DND-41 (cell line): Measurements from ENCODE around the gene KCNJ6.

Source experiments
- ATAC-seq: fragments of 200-7000 bp; cut with Tn5 transposase; 3 replicates; pipeline ENCODE4 v1.9.1; 2021; ENCODE audit warnings: low read depth; ENCODE audit not compliant: insufficient read depth
- DNase-seq: peaks from one replicate; pipeline ENCODE4 v3.0.0-alpha.2; 2020
- H2AFZ ChIP-seq: 2 replicates; pipeline ENCODE4 v1.6.0; 2012; ENCODE audit warnings: low read depth, low read length
- H3K27ac ChIP-seq: 2 replicates; pipeline ENCODE4 v1.5.1; 2012; ENCODE audit warnings: low read length, inconsistent platforms
- H3K27me3 ChIP-seq: fragments of 200-600 bp; sonication (generic); 2 replicates; pipeline ENCODE4 v1.6.0; 2012; ENCODE audit warnings: low read length, mild to moderate bottlenecking, inconsistent platforms; ENCODE audit not compliant: insufficient read depth, poor library complexity
- H3K36me3 ChIP-seq: 2 replicates; pipeline ENCODE4 v1.5.1; 2012; ENCODE audit warnings: low read length, inconsistent platforms; ENCODE audit not compliant: insufficient read depth
- H3K4me1 ChIP-seq: 2 replicates; pipeline ENCODE4 v1.5.1; 2012; ENCODE audit warnings: mild to moderate bottlenecking, low read length; ENCODE audit not compliant: insufficient read depth
- H3K4me2 ChIP-seq: 2 replicates; pipeline ENCODE4 v1.6.0; 2012; ENCODE audit warnings: mild to moderate bottlenecking, moderate library complexity, low read length, inconsistent platforms; ENCODE audit not compliant: insufficient read depth
- H3K4me3 ChIP-seq, 2 experiments: fragments of 200-600 bp in 1 of 2; shearing (Covaris generic) in 1 of 2; 2 replicates each; pipeline ENCODE4 v1.5.1; 2012 to 2016; ENCODE audit warnings: inconsistent platforms in 2 of 2, low read length in 2 of 2, mild to moderate bottlenecking in 2 of 2, low read depth in 1 of 2, moderate library complexity in 1 of 2
- H3K79me2 ChIP-seq: 2 replicates; pipeline ENCODE4 v1.6.0; 2012; ENCODE audit warnings: low read length, inconsistent platforms; ENCODE audit not compliant: insufficient read depth
- H3K9ac ChIP-seq: 2 replicates; pipeline ENCODE4 v1.6.0; 2012; ENCODE audit warnings: low read depth, mild to moderate bottlenecking, inconsistent platforms, low read length, moderate library complexity
- H3K9me3 ChIP-seq: 2 replicates; pipeline ENCODE4 v1.5.1; 2012; ENCODE audit warnings: low read length, moderate library complexity, mild to moderate bottlenecking, inconsistent platforms; ENCODE audit not compliant: insufficient read depth, severe bottlenecking
- H4K20me1 ChIP-seq: 2 replicates; pipeline ENCODE4 v1.6.0; 2012; ENCODE audit warnings: low read length; ENCODE audit not compliant: insufficient read depth
- EZH2 ChIP-seq: IDR thresholded peaks from 3 replicates; pipeline ENCODE4 v1.6.1; 2012; ENCODE audit warnings: borderline replicate concordance, low read depth, mild to moderate bottlenecking, moderate library complexity, low read length, inconsistent platforms; ENCODE audit not compliant: severe bottlenecking
- TF ChIP-seq, protein P1 (sequence below): IDR thresholded peaks from 2 replicates; pipeline ENCODE4 v1.5.1; 2012; ENCODE audit warnings: borderline replicate concordance, low read length, moderate library complexity, mild to moderate bottlenecking; ENCODE audit not compliant: poor library complexity, severe bottlenecking; ENCODE audit errors: extremely low read depth

The KCNJ6 gene

DNA sequence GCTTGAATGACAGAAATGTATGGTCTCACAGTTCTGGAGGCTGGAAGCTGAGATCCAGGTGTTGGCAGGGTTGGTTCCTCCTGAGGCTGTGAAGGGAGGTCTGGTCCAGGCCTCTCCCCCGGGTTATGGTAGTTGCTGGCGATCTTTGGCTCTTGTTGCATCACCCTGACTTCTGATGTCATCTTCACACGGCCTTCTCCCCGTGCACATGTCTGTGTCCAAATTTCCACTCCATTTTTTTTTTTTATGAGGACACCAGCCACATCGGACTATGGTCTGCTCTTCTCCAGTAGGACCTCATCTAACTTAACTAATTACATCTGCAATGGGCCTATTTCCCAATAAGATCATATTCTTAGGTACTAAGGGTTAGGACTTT is 232.2 kb downstream of the KCNJ6 start:
- Histone ChIP-seq H3K27ac (no peak overlapping the region), H3K4me3 (no peak overlapping the region), H3K36me3 (no peaks in the 10 kb centered on the region), H3K9me3 (no peaks in the 10 kb centered on the region), H2AFZ (no peak overlapping the region), H3K4me2 (no peak overlapping the region), H4K20me1 (no peaks in the 10 kb centered on the region), H3K79me2 (no peaks in the 10 kb centered on the region), H3K4me1 (no peaks in the 10 kb centered on the region), H3K9ac (no peak overlapping the region), H3K27me3 (no peaks in the 10 kb centered on the region)
- DNase-seq (no peak), ATAC-seq (no peak)
- TF ChIP-seq EZH2, result no peak
- TF ChIP-seq, protein P1, sequence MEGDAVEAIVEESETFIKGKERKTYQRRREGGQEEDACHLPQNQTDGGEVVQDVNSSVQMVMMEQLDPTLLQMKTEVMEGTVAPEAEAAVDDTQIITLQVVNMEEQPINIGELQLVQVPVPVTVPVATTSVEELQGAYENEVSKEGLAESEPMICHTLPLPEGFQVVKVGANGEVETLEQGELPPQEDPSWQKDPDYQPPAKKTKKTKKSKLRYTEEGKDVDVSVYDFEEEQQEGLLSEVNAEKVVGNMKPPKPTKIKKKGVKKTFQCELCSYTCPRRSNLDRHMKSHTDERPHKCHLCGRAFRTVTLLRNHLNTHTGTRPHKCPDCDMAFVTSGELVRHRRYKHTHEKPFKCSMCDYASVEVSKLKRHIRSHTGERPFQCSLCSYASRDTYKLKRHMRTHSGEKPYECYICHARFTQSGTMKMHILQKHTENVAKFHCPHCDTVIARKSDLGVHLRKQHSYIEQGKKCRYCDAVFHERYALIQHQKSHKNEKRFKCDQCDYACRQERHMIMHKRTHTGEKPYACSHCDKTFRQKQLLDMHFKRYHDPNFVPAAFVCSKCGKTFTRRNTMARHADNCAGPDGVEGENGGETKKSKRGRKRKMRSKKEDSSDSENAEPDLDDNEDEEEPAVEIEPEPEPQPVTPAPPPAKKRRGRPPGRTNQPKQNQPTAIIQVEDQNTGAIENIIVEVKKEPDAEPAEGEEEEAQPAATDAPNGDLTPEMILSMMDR, result no peak

DNA sequence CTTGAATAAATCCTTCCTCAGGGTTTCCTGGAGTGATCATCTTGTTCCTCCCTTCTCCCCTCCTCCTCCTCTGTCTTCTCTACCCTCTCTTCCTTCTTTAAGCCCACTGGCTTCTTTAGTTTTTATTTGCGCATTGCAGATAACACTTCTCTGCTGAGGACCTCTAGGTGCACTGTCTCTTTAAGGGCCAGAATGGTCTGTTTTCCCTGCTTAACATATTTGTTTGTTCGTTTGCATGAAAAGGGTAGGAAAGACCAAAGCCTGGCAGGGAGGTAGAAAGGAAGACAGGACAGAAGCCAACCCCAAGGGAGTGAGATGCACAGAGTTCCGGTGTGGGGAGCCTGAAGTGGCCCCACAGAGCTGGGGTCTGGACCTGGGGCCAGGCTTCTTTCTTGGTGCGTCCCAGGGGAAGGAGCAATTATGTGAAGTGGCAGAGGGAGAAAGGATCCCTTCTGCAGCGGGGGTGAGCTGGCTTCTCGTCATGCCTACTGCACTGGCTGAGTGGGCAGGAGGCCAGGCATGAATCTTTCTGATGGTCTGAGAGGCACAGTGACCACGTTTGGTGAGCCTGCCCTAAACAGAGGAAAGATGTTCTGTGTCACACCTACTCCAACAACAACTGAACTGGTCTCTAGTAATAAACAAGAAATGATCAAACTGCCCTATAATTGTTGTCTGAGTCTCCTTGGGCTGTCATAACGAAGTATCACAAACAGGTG is 232.7 kb downstream of the KCNJ6 start:
- H3K4me1 ChIP-seq, result no peaks in the 10 kb centered on the region

DNA sequence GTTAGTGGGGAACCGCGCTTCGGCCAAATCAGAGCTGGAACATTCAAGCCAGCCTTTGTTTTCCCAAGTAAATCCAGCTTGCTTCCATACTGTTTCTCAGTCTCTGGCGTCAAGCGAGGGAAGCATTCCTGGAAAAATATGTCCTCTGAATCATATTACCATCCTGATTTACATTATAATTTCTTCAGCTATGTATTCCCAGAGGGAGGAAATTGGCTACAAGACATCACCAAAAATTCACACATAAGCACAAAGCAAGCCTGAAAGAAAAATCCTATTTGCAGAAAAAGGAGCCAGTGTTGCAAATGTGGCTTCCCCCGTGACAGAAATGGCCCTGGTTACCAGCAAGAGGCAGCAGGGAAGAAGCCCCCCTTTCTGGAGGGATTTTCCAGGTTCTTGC is 233.3 kb downstream of the KCNJ6 start:
- H4K20me1 ChIP-seq, result no peaks in the 10 kb centered on the region
- H3K4me3 ChIP-seq, result no peak overlapping the region
- H3K36me3 ChIP-seq, result no peaks in the 10 kb centered on the region
- DNase-seq, result no peak
- H3K9ac ChIP-seq, result no peak overlapping the region
- H3K27ac ChIP-seq, result no peak overlapping the region
- H3K27me3 ChIP-seq, result no peaks in the 10 kb centered on the region
- TF ChIP-seq, protein P1, result no peak
- TF ChIP-seq EZH2, result no peak
- H3K4me2 ChIP-seq, result no peak overlapping the region
- no peaks in the 10 kb centered on the region for H3K79me2 ChIP-seq
- H2AFZ ChIP-seq, result no peak overlapping the region
- ATAC-seq, result no peak
- no peaks in the 10 kb centered on the region for H3K4me1 ChIP-seq
- H3K9me3 ChIP-seq, result no peaks in the 10 kb centered on the region

More for the DNA sequence above, 232.7 kb downstream of the KCNJ6 start:
- ATAC-seq (no peak), DNase-seq (no peak)
- Histone ChIP-seq H4K20me1 (no peaks in the 10 kb centered on the region), H3K79me2 (no peaks in the 10 kb centered on the region), H3K4me2 (no peak overlapping the region), H3K27ac (no peak overlapping the region), H3K9ac (no peak overlapping the region), H3K9me3 (no peaks in the 10 kb centered on the region), H3K36me3 (no peaks in the 10 kb centered on the region), H3K4me3 (no peak overlapping the region), H2AFZ (no peak overlapping the region), H3K27me3 (no peaks in the 10 kb centered on the region)
- no peak for TF ChIP-seq EZH2
- TF ChIP-seq, protein P1, result no peak
